GM18498 (cell line): Measurements from ENCODE around the gene USP24.

Experiments used
- ATAC-seq: cut with Tn5 transposase; IDR thresholded peaks from one replicate; pipeline ENCODE4 v1.9.1; 2021; ENCODE audit warnings: mild to moderate bottlenecking, moderate library complexity; ENCODE audit not compliant: unreplicated experiment

USP24 gene

DNA sequence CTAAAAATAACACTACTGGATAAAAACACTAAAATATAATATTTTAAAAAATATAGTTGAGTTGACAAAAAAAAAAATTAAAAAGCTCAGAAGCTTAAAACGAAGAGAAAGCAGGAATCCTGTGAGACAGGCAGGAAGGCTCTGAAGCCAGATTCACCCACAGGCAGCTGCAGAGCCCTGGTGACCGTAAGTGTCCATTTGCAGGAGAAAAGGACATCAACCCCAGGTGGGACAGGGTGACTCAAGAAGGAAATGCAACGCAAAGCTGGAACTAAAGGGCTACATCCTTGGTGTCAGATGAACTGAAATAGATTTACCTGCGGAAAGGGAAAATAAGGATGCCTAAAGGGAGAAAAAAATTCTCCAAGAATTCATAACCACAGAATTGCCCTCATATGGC, 46.8 kb downstream of the USP24 start:
- ATAC-seq = no peak

DNA sequence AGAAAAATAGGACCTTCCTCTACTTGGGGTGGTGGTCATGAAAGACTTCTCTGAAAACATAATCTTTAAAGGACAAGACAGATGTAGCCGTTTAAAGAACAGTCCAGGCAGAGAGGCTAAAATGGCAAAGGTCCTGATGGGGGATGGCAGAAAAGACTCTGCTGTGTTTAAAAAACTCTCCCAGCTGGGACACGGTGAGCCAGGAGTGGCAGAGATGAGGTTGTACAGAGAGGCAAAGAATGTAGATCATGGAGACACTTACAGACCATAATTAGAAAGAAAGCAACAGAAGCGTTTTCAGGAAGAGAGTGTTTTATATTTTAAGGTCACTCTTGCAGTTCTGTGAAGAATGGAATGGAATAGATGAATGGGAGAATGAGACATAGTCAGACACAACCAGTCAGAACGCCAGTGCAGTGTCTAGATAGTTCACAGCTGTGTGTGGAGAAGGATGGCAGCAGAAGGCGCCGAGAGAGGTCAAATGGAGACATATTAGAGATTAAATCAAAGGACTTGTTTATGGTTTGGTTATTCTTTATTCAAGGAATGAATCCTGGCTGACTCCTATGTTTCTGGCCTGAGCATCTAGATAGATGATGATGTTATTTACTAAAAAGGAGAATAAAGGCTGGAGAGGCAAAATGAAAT, 47.8 kb downstream of the USP24 start:
- ATAC-seq = no peak

DNA sequence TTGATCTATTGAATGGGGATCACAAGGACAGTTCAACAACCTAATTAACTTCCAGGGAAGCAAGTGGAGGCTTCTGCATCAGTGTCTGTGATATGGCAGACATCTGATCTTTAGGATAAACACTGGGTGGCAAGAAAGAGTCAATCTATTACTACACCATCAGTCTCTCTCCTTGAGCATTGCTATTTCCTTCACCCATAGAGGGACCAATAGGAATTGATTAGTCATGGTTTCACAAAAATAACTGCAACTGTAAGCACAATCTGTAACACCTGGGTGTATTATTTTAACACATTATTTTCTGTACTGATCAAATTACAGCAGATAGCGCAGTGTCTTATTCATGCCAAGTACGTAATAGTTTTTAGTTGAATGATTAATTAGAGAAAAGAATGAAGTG, 50.3 kb downstream of the USP24 start:
- ATAC-seq = no peak

DNA sequence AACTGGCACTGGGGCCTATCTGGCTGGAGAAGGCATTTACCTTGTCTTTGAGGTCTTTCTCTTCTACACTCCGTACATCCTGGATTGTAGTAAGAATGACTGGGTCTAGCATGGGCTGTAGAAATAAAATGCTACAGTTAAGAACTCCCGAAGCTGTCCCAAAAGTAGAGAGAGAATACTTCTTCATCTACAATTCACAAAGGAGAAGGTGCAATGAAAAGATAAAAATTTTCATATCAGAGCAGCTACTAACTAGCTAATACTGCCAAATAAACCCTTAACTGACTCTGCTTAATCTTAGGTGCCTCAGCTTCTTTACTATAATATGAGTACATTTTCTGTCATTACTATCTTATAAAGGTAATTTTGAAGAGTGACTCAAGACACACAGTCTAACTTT, 55.6 kb downstream of the USP24 start:
- no peak for ATAC-seq

DNA sequence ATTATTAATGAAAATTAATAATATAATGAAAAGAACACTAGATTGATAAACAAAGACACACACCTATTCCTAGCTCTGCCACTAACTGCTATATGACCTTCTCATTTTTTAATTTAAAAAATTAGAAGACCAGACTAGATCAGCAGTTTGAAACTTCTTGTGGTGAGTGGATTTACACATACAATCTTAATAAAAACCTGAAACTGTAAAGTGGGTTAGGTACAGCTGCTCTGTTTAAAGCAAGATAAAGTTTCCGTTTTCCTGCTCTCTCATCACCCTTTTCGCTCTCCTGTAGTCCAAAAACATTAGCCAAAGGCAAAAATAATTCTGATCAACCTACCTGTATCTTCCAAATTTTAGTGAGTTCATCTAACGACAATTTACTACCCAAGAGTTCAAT, 58.6 kb downstream of the USP24 start:
- ATAC-seq = peak; percentile 56

DNA sequence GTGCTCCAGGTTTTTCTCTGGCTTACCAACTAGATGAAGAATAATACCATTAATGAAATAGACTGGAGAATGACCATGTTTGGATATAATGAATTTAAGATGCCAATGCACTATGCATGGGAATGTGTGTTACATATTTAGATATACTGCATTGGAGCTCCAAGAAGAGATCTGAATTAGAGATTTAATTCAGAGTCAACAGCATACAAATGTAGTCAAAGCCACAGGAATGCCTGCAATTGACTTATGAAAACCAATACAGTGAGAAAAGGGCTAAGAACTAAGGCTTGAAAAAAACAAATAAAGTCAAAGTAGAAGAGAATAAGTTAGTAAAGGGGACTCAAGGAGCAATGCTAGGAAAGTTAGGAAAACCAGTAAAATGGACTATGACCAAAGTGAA, 59.1 kb downstream of the USP24 start:
- no peak for ATAC-seq

DNA sequence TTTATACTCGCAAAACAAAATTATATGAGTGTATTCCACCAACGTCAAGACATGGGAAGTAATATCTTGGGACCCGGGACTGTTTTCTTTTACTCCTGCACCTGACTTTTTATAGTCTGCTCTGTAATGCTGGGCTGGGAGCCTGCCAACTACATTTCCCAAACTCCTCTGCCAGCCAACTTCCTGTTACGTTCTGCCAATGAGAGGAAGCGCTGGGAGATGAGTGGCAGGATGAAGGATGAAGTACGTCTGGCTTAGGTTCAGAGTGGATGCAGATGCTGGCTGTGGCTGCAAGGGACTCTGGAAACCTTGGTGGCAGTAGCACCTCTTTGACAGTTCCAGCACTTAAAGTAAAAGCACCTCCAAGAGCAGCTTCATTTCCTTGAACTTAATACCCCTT, 59.6 kb downstream of the USP24 start:
- no peak for ATAC-seq

DNA sequence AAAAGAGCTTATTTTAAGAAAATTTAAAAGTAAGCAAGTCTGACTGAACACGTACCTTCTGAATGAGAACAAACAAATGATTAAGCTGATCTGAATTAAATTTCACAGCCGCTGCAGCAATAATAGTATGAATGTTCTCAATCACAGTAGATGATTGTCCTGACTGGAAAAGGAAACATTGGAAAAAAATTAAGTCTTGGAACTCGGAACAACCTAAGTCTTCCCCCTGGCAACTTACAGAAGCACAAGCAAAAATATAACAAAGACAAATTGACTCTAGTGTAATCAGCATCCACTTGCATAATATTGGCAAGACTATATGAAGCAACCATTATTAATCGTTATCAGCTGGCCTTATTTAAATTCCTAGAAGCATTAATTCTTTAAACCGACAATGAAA, 60.5 kb downstream of the USP24 start:
- ATAC-seq = no peak

DNA sequence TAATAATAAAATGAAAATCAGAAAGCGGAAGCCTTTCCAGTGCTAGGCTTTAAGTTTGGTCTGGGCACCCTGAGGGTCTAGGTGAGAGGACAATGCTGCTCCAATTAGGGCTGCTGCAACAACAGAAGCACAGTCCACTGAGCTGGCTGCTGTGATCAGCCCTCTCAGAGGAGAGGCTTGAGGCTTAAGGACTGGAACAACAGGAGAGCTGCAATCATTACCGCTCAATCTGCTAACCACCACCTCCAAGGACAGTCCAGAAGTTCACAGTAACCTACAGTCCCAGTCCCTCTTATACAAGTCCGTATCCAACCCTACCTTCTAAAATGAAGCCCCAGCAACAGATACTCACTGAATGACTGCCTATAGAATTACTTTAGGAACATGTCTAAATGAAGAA, 62.1 kb downstream of the USP24 start:
- no peak for ATAC-seq

DNA sequence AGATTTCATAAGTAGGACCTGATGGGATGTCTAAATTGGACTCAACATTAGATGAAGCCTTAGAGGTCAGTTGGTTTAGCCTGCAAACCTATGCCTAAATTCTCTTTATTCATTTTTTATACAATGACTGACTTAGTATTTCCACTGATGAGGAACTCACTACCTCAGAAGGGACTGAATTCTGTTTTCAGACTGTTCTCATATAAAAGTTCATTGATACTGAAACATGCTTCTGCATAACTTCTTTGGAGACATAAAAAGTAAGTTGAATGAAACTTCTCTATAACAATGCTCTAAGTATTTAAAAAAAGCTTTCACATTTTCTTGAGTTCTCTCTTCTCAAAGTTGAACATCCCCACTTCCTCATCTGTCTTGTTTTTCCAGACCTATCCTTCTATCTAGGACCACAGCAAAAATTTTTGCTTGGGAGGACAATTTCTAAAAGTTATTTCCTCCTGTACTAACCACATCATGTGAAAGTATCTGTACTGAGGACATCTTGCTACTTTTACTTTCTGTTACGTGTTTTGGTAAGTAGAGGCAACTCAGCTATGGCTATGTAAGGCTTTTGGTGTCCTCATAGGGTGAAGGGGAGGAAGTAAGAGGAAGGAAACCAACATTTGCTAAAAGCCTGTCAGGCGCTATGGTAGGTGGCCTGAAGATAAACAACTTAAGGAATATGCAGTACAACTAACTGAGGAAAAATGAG, 64.1 kb downstream of the USP24 start:
- ATAC-seq = peak; percentile 95

DNA sequence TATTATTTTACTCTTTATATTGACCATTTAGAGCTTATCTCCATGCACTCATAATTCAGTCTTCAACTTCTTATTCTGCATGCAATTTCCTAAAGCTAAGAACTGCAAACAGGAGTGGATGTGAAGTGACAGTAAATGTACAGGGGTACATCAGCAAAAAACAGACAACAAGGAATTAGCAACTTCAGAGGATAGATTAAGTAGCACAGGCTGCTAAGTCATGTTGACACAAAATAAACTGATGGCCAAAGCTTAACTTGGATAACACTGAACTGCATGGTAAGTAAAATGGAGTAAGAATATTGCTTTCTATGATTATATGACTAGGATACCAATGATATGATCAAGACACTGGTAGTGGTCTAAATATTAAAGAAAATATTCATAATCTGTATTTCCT, 66.5 kb downstream of the USP24 start:
- no peak for ATAC-seq

DNA sequence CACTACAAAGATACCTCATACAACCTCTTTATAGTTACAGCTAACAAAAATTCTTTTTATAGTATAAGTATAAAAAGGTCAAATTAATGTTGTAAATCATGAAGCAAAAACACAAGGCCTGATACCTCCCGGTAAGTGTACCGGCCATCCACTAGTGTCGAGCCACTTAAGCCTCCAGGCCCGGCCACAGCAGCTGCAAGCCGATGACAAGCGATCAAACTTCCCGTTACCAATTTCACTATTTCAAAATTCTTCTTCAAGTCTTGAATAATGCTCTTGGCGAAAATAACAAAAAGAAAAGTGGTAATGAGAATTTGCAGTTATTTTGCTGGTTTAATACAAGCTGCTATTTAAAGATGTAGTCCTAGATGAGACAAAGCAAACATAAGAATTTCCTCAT, 67.6 kb downstream of the USP24 start:
- no peak for ATAC-seq

DNA sequence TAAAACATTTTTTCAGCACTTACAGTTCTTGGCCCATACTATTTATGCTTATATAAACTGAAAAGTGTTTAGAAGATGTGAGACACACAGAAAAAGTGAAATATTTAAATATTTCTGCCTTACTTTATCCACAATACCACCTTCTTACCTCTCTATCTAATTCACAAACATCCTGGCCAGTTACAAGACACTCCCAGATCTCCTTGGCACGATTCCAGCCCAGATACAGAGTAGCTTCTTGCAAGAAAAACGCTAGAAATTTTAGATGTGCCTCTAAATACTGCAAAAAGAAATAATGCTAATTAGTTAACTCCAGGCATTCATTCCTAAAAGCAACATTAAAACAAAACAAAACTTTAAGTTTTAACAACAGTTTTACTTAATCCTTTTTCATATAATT, 68.4 kb downstream of the USP24 start:
- ATAC-seq = no peak

DNA sequence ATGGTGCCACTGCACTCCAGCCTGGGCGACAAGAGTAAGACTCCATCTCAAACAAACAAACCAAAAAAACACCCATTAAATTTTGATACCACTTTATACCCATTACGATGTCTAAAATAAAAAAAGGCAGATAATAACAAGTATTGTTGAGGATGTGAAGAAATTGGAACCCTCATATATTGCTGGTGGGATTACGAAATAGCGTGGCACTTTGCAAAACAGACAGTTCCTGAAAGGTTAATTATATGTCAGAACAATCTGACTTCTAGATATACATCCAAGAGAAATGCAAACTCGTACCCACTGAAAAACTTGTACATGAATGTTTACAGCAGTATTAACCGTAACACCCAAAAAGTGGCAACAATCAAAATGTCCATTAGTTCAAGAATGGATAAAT, 70.3 kb downstream of the USP24 start:
- no peak for ATAC-seq

DNA sequence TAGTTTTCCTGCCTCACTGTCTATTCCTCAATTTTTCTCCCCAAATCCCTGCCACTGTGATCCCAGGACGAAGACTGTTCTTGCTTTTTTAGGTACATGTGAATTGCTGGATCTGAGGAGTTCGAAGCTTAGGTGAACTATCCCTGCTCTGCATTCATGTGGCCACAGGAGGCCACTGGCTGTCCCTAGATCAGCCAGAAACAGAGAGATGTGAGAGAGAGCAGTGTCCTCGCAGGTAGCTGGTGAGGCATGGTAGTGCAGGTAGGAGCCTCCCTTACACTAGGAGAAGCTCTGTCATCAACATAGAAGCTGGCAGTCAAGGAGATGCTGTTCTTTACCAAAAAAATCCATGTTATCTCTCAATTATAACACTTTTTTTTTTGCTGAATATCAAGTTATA, 71.5 kb downstream of the USP24 start:
- no peak for ATAC-seq

DNA sequence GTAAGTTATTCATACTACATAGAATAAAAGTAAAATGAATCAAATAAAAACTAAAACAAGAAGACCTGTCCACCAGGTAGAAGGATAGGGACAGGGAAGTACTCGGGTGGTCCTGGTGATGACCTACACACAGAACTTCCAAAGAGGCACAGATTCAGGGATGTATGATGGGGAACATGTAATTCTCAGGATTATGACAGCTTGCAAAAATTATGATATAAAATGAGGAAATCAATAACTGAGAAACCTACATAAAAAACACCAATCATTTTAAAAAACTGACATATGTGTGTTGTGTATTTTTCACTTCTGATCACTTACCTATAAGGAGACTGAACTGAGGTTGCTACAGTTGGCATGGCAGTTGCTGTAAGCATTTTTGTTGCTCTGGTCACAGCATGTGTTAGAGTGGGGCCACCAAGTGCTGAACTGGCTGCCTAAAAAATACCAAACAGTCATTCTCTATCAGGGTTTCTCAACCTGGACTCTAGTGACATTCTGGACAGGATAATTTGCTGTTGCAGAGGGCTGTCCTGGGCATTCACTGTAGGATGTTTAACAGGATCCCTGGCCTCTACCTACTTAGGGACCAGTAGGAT, 73.8 kb downstream of the USP24 start:
- no peak for ATAC-seq

DNA sequence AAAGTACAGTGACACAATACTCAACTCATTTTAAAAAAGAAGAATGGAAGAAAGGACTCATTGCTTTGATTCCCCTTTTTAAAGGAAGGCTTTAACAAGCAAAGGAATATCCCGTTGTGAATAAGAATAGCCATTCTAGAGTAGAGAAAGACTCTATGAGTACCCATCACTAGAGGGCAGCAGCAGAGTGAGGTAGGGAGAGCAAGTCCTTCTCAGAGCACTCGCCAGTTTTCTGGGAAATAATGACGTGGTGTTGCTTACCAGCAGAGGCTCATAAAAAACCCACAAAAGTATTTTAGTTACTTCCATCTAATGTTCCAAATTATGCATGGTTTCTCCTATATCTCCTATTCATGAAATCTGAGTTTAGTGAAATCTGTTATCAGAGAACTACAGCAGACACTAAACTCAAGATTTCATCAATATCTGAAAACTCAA, 74.6 kb downstream of the USP24 start:
- ATAC-seq = peak; percentile 93

DNA sequence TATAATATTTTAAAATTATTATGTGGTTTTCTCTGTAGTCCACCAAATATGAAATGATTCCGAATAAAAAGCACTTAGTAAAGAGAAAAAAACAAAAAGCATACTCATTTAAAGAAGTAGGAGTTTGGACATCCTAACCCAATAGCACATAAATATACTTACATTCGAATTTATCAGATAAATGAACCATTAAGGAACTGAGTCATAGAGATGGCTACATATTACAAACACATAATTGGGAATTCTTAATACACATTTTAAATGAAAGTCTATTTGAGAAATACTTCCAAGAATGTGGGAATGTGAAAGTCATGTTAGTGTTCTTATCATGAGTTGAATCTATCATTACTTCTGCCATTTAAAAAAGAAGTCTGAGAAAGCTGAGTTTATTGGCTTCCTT, 75.0 kb downstream of the USP24 start:
- no peak for ATAC-seq

DNA sequence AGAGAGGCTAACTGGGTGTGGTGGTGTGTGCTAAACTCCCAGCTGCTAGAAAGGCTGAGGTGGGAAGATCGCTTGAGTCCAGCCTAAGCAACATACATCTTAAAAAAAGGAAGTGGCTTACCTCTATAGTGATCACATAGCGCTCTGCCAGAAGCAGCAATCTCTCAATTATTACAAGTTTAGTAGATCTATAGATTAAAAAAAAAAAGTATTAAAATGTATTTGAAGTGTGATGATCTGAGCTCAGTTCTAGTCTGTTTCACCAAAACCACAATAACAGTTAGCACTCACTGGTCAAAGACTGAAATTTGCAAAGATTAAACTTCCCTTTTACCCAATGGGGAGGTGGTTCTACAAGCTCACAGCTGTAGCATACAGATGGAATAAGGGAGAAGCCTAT, 76.3 kb downstream of the USP24 start:
- no peak for ATAC-seq

DNA sequence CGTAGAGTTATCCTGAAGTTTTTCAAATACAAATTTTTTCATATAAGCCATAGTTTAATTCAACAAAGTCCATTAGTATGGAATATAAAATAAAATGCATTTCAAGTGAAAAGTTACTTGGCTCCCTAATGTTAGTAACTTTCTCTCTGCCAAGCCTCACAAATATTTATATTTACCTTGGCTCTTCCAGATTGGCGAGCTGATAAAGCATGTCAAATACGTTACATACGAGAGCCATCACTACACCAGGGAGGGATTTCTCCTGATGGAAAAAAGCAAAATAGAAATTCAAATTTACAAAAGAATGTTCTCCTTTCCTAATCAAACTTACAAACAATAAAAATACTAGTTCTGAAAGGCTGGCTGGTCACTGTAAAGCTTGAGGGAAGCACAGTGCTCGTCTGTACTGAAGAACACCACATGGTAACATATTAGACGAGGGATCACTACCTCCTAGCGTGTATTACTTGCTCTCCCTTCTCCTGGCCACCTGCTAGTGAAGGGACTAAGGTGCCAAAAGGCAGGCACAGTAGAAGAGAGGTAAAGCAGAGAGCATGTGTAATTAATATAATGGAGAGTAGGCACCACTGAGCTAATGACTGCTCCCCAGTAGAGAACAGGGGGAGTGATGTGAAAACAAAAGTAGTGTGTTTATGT, 80.9 kb downstream of the USP24 start:
- ATAC-seq = no peak

DNA sequence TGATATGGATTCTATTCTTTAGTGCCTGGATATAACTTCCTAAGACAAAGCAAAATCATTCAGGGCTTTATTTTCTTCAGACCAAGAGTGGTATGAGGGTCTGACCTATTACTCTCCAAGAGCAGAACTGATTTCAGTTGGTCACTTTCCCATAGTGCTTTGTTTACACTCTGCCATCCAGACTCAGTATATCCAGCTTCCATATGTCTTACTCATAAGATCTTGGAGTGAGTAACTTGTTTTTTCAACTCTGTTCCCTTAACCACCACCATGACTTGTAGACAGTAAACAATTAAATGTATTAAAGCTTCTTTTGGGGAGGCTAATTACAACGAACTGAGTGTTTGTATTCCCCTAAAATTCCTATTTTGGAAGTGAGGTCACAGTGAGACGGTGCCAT, 83.4 kb downstream of the USP24 start:
- ATAC-seq = no peak

DNA sequence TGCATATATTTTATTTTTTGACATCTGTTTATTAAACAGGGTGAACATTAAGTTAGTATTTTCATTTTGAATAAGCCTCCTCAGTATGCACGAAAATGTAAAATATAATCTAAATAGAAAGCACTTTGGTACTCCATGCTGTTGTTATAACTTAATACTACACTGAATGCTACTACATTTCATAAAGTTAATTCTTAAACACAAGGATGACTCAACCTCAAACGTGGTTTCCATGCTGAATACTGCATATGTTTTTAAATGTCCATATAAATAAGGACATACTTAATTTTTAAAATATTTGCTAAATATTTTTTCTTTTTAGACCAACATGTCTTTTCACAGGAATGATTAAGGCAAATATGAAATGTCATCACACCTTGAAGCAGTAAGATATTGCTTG, 83.9 kb downstream of the USP24 start:
- no peak for ATAC-seq
